ENCODE data around the gene KIF1A. TPM values are rescaled to one million over a fixed set of nuclear protein-coding genes. Genes with fewer than 3 reads are reported as not detected.

KIF1A gene
- total RNA-seq, 1 donor from 2014 or later: 2.2 TPM

GRCh38 chr2:240819126-240819857, 727 bp downstream of the KIF1A start:
- no peak for DNase-seq (ENCODE audit: low spot score)

- DNase-seq (ENCODE audit: low spot score): no peak
Observed at GRCh38 chr2:240818293-240819125, 1.5 kb downstream of the KIF1A start.

- DNase-seq (ENCODE audit: low spot score): no peak
Observed at GRCh38 chr2:240817496-240818292, 2.3 kb downstream of the KIF1A start.

GRCh38 chr2:240816584-240817495, 3.2 kb downstream of the KIF1A start:
- DNase-seq (ENCODE audit: low spot score): no peak

GRCh38 chr2:240815761-240816583, 4.0 kb downstream of the KIF1A start:
- no peak for DNase-seq (ENCODE audit: low spot score)

DNA sequence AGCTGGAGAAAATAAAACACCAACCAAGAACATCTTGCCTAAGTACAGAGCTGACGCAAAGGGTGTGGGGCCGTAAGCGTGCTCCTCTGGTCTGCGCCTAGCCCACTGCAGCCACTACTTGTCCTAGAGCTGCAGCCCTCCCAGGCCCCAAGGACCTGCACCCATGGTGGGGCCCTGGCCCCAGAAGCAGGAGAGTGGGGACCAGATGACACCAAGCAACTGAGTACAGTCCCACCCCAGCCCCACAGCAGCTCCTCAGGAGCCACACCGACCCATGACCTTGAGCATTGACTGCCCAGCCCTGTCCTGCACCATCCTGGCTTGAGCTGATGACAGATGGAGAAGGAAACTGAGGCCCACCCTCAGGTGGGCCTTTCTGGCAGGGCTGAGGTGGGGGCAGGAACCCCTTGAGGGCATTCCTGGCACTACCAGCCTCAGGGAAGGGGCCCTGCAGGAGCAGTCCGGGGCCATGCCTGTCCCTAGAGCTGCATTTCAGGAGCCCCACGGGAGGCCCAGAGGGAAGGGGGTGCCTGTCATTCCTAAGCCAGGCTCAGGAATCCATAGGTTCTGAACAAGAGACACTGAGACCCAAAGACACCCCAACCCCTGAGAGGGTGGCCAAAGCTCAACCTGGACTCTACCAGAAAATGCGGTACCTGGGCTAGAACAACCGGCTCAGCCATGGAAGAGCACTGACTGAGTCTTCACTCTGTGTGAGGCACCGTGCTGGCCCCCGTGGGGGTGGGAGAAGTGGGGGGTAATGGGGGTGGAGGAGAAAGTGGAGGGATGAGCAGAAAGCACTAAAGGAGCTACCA, 4.9 kb downstream of the KIF1A start:
- no peak for DNase-seq (ENCODE audit: low spot score)

DNA sequence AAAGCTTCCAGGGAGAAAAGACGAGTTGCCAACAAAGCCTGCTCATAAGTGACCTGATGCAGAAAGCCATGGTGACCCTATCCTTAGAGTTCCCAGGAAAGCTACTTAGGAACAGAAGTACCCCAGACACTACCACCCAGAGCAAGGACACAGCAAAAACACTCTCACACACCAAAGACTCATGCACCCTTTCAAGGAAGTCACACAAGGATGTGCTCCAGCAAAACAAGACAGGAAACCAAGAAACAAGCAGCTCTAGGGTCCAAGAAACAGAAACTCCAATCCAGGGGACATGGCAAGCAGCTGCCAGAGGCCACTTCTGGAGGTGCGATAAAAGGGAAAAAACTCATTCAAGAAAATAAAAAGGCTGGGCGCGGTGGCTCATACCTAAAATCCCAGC, 5.7 kb downstream of the KIF1A start:
- no peak for DNase-seq (ENCODE audit: low spot score)

GRCh38 chr2:240813231-240813921, 6.6 kb downstream of the KIF1A start:
- DNase-seq (ENCODE audit: low spot score): no peak

DNA sequence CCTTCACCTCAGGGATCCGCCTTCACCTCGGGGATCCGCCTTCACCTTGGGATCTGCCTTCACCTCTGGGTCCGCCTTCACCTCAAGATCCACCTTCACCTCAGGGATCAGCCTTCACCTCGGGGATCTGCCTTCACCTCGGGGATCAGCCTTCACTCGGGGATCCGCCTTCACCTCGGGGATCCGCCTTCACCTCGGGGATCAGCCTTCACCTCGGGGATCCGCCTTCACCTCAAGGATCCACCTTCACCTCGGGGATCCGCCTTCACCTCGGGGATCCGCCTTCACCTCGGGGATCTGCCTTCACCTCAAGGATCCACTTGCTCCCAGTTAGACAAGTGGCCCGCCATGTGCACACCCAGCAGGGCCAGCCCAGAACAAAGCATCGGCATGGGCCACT, 7.3 kb downstream of the KIF1A start:
- no peak for DNase-seq (ENCODE audit: low spot score)

DNA sequence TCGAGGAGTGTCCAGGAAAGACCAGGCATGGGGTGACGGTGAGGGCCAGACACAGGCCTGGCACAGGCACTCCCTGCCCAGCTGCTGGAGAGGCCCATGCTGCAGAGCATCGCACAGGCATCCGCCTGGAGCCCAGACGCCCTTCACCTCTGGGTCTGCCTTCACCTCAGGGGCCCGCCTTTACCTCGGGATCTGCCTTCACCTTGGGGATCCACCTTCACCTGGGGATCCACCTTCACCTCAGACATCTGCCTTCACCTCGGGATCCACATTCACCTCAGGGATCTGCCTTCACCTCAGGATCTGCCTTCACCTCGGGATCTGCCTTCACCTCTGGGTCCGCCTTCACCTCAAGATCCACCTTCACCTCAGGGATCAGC, 7.7 kb downstream of the KIF1A start:
- no peak for DNase-seq (ENCODE audit: low spot score)

GRCh38 chr2:240811346-240812300, 8.4 kb downstream of the KIF1A start:
- DNase-seq (ENCODE audit: low spot score): no peak

GRCh38 chr2:240810621-240811020, 9.4 kb downstream of the KIF1A start:
- no peak for DNase-seq (ENCODE audit: low spot score)

DNA sequence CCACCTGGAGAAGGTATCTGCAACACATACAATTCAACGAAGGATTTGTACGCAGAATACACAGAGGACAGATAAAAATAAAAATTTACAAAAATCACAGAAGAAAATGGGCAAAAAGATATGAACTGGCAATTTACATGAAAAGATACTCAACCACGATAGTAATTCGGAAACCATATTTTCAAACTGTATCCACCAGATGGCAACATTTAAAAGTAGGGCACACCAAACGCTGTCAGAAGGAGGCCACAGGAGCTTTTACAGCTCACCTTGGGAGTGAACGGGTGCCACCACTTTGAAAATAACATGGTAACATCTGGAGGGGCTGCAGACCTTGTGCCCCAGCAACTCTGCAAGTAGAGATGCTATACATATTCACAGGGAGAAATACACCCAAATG, 9.8 kb downstream of the KIF1A start:
- no peak for DNase-seq (ENCODE audit: low spot score)

DNA sequence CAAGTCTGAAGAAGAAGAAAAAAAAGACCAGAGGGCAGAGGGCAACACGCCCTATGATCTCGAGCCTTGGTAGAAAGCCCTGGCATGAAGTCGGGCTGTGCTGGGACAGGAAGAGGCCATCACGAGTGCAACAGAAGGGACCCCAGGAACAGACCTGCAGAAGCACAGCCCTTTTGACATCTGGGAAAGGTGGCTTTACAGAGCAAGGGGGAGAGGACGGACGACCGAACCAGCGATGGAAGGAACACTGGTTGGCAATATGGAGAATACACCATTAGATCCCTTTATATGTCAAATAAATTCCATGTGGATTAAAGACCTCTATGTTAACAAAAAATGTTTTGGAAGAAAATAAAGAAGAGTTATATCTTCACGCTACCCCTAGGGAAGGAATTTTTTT, 10.7 kb downstream of the KIF1A start:
- DNase-seq (ENCODE audit: low spot score): no peak

DNA sequence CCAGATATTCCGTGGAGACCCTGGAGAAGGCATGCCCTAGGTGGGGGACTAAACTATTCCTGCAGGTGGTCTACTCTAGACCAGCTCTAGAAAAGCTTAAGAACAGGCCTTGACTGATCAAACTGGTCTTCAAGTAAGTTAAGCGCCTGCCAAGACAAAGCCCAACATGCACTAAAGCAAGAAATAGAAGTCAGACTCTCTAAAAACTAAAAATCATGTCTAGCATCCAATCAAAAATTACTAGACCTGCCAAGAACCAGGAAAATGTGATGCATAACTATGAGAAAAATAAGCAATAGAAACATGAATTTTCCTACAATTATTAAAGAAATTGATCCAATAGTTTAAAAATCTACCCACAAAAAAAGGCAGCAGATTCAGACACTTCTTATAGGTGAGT, 13.6 kb downstream of the KIF1A start:
- DNase-seq (ENCODE audit: low spot score): no peak

- DNase-seq (ENCODE audit: low spot score): no peak
Observed at GRCh38 chr2:240806006-240806405, 14.0 kb downstream of the KIF1A start.

DNA sequence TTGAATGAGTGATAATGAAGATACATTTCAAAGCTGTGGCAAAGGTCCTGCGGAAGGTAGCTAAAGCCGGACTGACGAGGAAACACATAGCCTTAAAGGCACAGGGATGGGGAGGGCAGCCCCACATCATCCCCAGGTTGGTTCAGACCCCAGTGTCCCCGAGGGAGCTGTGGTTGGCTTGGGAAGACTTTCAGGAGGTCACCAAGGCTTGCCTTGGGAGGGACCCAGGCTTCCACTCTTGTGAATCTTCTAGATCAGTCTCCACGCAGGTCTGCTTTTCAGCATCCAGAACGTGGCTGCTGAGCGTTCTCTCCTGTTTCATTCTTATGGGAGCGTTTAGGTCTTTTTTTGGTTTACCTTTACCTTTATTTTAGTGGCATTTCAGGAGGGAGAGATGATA, 16.8 kb downstream of the KIF1A start:
- no peak for DNase-seq (ENCODE audit: low spot score)

Measured in umbilical cord (tissue), 2 donors.